Cardiac fibroblast (primary cell): ENCODE results near the gene AP2M1.

Experiments
- DNase-seq, 2 donors: peaks; one replicate each; pipeline versions ENCODE4 v3.0.0 to v3.0.0-alpha.2; 2010; ENCODE audit warnings: low read depth in 2 of 2
- H3K4me3 ChIP-seq, 2 donors: replicated peaks in 1 of 2; 1 replicate in 1 of 2; 2 replicates in 1 of 2; pipeline ENCODE4 v1.5.1; 2011; ENCODE audit warnings: low read depth in 2 of 2, low read length in 2 of 2, mild to moderate bottlenecking in 2 of 2, moderate library complexity in 1 of 2
- CTCF ChIP-seq: IDR thresholded peaks from one replicate; pipeline ENCODE4 v1.5.1; 2011; ENCODE audit warnings: low read depth, mild to moderate bottlenecking, low read length, inconsistent platforms

Gene AP2M1

GRCh38 chr3:184211297-184211696 is 36.6 kb downstream of the AP2M1 start:
- no peak overlapping the region for H3K4me3 ChIP-seq
- no peak for DNase-seq
- TF ChIP-seq CTCF = no peak

GRCh38 chr3:184211718-184212117 is 37.1 kb downstream of the AP2M1 start:
- no peak for TF ChIP-seq CTCF
- H3K4me3 ChIP-seq = no peak overlapping the region
- DNase-seq = no peak

GRCh38 chr3:184218814-184219213 is 44.2 kb downstream of the AP2M1 start:
- no peak overlapping the region for H3K4me3 ChIP-seq
- DNase-seq = no peak
- no peak for TF ChIP-seq CTCF

- TF ChIP-seq CTCF = no peak
- DNase-seq = peak in 1 of 2 donors; percentile 25
- H3K4me3 ChIP-seq = no peak overlapping the region
Observed at GRCh38 chr3:184222521-184222920, 47.9 kb downstream of the AP2M1 start.

- no peak for TF ChIP-seq CTCF
- no peak overlapping the region for H3K4me3 ChIP-seq
- no peak for DNase-seq
Observed at GRCh38 chr3:184223946-184224345, 49.3 kb downstream of the AP2M1 start.

GRCh38 chr3:184227481-184227935 is 52.9 kb downstream of the AP2M1 start:
- H3K4me3 ChIP-seq = no peak overlapping the region
- peak; percentile 94 for TF ChIP-seq CTCF
- DNase-seq = peak; percentile 33 to 40
